Duodenal mucosa (tissue), 2 donors: ENCODE data around the gene NUP62.

Experiments used
- H3K27ac ChIP-seq: one replicate; pipeline ENCODE4 v1.7.0; 2013; ENCODE audit warnings: low read depth, low read length
- H3K27me3 ChIP-seq, 2 donors: one replicate each; pipeline ENCODE4 v1.7.0; 2013; ENCODE audit warnings: low read length in 2 of 2, control low read depth in 1 of 2; ENCODE audit not compliant: insufficient read depth in 2 of 2, control insufficient read depth in 1 of 2
- H3K36me3 ChIP-seq, 2 donors: one replicate each; pipeline ENCODE4 v1.7.0; 2013; ENCODE audit warnings: low read length in 2 of 2, control low read depth in 1 of 2; ENCODE audit not compliant: insufficient read depth in 2 of 2, control insufficient read depth in 1 of 2
- H3K4me1 ChIP-seq, 2 donors: one replicate each; pipeline ENCODE4 v1.7.0; 2013; ENCODE audit warnings: low read length in 2 of 2, control low read depth in 1 of 2; ENCODE audit not compliant: insufficient read depth in 2 of 2, control insufficient read depth in 1 of 2
- H3K4me3 ChIP-seq, 2 donors: one replicate each; pipeline ENCODE4 v1.7.0; 2013; ENCODE audit warnings: low read length in 2 of 2, low read depth in 1 of 2
- H3K9ac ChIP-seq, 2 donors: one replicate each; pipeline ENCODE4 v1.7.0; 2013; ENCODE audit warnings: low read length in 2 of 2, low read depth in 1 of 2
- H3K9me3 ChIP-seq, 2 donors: one replicate each; pipeline ENCODE4 v1.7.0; 2013; ENCODE audit warnings: low read length in 2 of 2, control low read depth in 1 of 2; ENCODE audit not compliant: control insufficient read depth in 1 of 2

NUP62 gene

DNA sequence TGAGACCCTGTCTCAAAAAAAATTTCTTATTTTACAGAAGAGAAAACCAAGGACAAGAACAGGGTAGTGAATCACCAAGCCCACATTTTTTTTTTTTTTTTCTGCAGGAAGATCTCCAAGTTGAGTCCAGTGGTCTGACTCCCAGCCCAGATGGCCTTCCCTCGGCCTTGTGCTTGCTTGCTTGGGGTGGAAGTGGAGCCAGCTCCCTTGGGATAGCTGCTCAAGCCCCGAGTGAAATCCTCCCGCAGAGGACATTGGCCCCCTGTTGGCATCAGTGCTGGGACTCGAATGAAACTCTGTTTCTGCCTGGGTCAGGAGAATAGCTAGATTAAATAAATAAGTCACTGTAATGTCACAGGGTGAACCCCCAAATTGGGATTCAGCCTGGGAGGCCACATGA is 9.4 kb upstream of the NUP62 start:
- no peaks in the 10 kb centered on the region for H3K36me3 ChIP-seq
- H3K9me3 ChIP-seq, result no peaks in the 10 kb centered on the region
- H3K4me3 ChIP-seq, result no peak overlapping the region
- no peak overlapping the region for H3K27ac ChIP-seq
- H3K9ac ChIP-seq, result no peak overlapping the region
- no peaks in the 10 kb centered on the region for H3K27me3 ChIP-seq
- peaks cover 3 to 6% of the 10 kb centered on the region in 2 donors for H3K4me1 ChIP-seq

DNA sequence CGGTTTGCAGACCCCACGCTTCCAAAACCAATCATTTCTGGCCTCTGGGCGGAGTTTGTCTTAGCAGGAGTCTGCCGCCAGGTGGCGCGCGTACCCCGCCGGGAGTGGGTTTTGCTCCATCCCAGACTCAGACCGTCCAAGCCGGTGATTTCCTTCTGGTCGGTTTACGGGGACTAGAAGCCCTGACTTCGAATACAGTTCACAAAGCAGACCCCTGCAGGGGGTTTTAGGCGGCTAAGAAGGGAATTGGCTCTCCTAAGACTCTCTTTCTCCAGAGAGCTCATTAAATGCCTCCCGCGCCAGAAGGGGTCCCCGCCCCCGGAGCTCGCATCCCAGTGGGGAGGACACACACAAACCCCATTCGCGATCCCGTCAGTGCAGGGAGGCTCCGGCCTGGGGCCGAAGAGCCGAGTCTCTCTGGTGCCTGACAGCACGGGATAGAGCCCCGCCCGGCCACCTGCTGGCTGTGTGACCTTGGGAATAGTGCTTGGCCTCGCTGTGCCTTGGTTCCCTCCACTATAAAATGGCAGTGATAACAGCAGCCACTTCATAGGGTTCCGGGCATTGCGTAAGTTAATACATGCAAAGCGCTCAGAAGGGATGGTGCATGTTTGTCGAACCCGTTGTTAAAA is 8.6 kb upstream of the NUP62 start:
- H3K4me3 ChIP-seq, result peak overlapping the region in 1 of 2 donors; percentile 45
- H3K36me3 ChIP-seq, result no peaks in the 10 kb centered on the region
- no peak overlapping the region for H3K9ac ChIP-seq
- no peaks in the 10 kb centered on the region for H3K9me3 ChIP-seq
- no peak overlapping the region for H3K27ac ChIP-seq
- H3K27me3 ChIP-seq, result no peaks in the 10 kb centered on the region
- peaks cover 3 to 6% of the 10 kb centered on the region in 2 donors for H3K4me1 ChIP-seq

DNA sequence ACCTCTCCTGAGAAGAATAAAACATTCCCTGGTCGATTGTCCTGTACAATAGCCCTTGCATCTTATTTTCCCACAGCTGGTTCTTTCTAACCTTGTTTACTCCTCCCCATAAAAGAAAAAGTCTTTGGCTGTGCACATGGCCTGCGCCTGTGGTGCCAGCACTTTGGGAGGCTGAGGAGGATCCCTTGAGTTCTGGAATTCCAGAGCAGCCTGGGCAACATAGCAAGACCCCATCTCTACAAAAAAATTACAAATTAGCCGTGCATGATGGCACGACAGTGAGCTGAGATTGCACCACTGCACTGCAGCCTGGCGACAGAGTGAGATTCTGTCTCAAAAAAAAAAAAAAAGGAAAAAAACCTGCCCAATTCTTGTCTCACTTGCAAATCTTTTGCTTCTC is 7.2 kb upstream of the NUP62 start:
- no peaks in the 10 kb centered on the region for H3K27me3 ChIP-seq
- no peak overlapping the region for H3K9ac ChIP-seq
- H3K9me3 ChIP-seq, result no peaks in the 10 kb centered on the region
- no peak overlapping the region for H3K27ac ChIP-seq
- H3K36me3 ChIP-seq, result peaks cover 0 to 2% of the 10 kb centered on the region in 2 donors
- H3K4me3 ChIP-seq, result no peak overlapping the region
- peaks cover 3 to 6% of the 10 kb centered on the region in 2 donors for H3K4me1 ChIP-seq

DNA sequence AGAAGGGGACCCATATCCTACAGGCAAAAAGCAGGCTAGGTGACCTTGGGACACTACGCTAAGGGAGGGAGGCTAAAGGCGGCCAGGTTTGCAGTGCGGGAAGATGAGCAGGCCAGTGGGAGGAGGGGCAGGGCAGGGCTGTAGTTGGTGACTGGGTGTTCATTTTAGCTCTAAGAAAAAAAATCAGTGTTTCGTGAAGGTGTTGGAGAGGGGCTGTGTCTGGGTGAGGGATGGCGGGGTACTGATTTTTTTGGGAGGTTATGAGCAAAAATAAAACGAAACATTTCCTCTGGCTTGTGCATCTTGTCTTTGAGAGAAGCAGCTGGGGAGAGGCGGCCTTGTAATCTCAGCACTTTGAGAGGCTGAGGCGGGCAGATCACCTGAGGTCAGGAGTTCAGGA is 4.3 kb upstream of the NUP62 start:
- H3K36me3 ChIP-seq, result peaks cover 0 to 7% of the 10 kb centered on the region in 2 donors
- no peak overlapping the region for H3K9ac ChIP-seq

DNA sequence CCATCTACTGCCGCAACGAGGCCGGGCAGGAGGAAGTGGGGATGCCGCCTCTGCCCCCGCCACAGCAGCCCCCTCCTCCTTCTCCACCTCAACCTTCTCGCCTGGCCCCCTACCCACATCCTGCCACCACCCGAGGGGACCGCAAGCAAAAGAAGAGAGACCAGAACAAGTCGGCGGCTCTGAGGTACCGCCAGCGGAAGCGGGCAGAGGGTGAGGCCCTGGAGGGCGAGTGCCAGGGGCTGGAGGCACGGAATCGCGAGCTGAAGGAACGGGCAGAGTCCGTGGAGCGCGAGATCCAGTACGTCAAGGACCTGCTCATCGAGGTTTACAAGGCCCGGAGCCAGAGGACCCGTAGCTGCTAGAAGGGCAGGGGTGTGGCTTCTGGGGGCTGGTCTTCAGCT is 3.4 kb upstream of the NUP62 start:
- H3K4me1 ChIP-seq, result peaks cover 4 to 7% of the 10 kb centered on the region in 2 donors
- H3K4me3 ChIP-seq, result no peak overlapping the region
- H3K27ac ChIP-seq, result no peak overlapping the region

More for the DNA sequence above, 4.3 kb upstream of the NUP62 start:
- no peak overlapping the region for H3K4me3 ChIP-seq
- no peaks in the 10 kb centered on the region for H3K9me3 ChIP-seq
- H3K27ac ChIP-seq, result no peak overlapping the region
- H3K27me3 ChIP-seq, result no peaks in the 10 kb centered on the region
- H3K4me1 ChIP-seq, result peaks cover 3 to 6% of the 10 kb centered on the region in 2 donors

DNA sequence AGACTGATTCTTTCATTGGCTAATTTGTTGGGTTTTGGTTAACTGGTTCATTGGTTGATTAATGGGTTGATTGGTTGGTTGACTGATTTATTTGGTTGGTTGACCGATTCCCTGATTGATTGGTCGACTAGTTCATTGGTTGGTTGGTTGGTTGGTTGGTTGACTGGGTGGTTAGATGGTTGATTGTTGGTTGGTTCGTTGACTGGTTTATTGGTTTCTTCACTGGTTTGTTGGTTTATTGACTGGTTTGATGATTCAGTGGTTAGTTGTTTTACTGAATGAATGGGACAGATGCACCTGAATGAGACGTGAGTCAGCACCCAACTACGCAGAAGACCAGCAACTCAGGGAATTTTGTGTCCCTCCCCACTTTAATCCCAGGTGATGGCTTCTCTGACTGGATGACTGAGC is 2.7 kb upstream of the NUP62 start:
- H3K27ac ChIP-seq, result no peak overlapping the region
- no peak overlapping the region for H3K9ac ChIP-seq
- H3K4me1 ChIP-seq, result peaks cover 11% of the 10 kb centered on the region in 2 donors
- peaks cover 6 to 12% of the 10 kb centered on the region in 2 donors for H3K36me3 ChIP-seq
- no peaks in the 10 kb centered on the region for H3K9me3 ChIP-seq
- H3K27me3 ChIP-seq, result no peaks in the 10 kb centered on the region
- no peak overlapping the region for H3K4me3 ChIP-seq

More for the DNA sequence above, 3.4 kb upstream of the NUP62 start:
- Histone ChIP-seq H3K36me3 (peaks cover 0 to 7% of the 10 kb centered on the region in 2 donors), H3K9me3 (no peaks in the 10 kb centered on the region), H3K9ac (no peak overlapping the region), H3K27me3 (no peaks in the 10 kb centered on the region)

DNA sequence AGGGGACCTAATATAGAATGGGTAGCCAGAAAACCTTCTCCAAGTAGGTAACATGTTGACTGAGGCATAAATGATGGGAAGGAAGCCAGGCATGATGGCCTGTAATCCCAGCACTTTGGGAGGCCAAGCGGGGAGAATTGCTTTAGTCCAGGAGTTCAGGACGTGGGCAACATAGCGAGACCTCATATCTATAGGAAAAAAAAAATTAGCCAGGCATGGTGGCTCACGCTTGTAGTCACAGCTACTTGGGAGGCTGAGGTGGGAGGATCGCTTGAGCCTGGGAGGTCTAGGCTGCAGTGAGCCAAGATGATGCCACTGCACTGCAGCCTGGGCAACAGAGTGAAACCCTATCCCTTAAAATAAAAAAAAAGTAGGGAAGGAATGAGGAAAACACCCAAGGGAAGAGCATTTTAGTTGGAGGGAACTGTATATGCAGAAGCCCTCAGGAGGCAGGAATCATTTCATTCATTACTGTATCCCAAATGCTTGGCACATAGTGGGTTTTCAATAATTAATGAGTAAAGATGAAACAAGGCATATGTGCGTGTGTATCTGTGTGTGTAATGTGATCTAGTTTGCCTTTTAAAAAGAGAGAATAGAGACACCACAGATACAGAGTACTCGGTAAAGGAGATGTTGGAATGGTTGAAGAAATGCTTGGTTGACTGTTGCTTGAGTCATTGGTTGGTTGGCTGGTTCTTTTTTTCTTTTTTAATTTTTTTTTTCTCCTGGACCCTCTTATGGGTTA is 2.2 kb upstream of the NUP62 start:
- no peak overlapping the region for H3K9ac ChIP-seq
- H3K4me3 ChIP-seq, result no peak overlapping the region
- peaks cover 9 to 18% of the 10 kb centered on the region in 2 donors for H3K36me3 ChIP-seq
- no peaks in the 10 kb centered on the region for H3K27me3 ChIP-seq
- H3K27ac ChIP-seq, result no peak overlapping the region
- H3K9me3 ChIP-seq, result no peaks in the 10 kb centered on the region
- peaks cover 11 to 13% of the 10 kb centered on the region in 2 donors for H3K4me1 ChIP-seq

DNA sequence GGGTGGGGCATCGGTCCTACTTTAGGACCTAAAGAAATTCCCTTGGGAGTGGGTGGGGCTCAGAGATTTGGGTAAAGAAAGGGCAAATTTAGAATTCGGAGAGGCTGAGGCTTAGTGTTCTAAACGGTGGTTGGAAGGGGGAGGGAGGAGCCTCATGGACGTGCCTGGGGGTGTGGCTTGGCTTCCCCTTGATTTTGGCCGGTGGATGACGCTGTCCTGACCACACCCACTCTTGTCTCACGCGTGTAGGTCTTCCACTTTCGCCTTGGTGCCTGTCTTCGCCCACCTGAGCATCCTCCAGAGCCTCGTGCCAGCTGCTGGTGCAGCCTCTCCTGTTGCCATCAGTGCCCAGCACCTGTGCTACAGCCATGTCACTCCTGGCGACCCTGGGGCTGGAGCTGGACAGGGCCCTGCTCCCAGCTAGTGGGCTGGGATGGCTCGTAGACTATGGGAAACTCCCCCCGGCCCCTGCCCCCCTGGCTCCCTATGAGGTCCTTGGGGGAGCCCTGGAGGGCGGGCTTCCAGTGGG is 1.2 kb upstream of the NUP62 start:
- Histone ChIP-seq H3K4me3 (peak overlapping the region; percentile 83 to 98), H3K9ac (no peak overlapping the region), H3K36me3 (peaks cover 12 to 23% of the 10 kb centered on the region in 2 donors), H3K27ac (no peak overlapping the region), H3K4me1 (peaks cover 11 to 13% of the 10 kb centered on the region in 2 donors), H3K27me3 (no peaks in the 10 kb centered on the region), H3K9me3 (no peaks in the 10 kb centered on the region)

DNA sequence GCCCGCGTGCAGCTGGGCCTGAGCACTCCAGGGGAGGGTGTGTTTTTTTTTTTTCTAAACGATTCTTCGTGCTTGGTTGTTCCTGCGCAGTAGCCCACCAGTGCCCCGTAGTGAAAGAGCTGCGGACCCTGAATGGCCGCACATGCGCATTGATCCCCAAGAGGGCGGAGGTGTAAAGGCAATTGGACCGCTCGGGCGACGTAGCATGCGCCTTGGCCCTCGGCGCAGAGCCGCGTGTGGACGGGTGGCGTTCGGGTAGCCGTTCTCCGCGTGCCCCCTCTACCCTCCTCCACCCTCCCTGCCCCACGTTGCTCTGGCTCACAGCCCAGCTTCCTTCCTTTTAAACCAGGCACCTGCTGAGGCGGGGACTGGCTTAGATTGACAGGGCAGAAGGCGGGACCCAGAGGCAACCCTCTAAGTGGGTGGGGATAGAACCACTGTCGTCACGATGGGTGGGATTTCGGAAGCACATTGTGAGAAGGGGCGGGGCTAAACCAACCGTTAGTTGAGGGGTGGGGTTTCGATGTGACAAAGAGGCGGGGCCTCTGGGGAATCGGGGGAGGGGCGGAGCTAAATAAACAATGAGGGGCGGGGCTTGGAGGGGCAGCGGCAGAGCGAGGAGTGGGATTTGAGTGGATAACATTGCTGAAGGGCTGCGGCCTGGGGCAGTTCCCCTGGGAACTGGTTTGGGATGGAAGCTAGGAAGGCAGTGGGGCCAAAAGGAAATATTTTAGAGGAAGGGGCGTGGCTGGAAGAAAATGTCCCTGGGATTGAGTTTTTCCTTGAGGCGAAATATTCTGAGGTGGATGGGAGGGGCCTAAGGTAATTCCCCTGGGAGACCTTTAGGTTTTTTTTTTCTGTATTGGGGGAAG is 543 bp upstream of the NUP62 start:
- peak overlapping the region; percentile 83 to 98 for H3K4me3 ChIP-seq
- H3K4me1 ChIP-seq, result peaks cover 11 to 13% of the 10 kb centered on the region in 2 donors
- H3K9me3 ChIP-seq, result no peaks in the 10 kb centered on the region
- H3K36me3 ChIP-seq, result peaks cover 16 to 26% of the 10 kb centered on the region in 2 donors
- H3K27me3 ChIP-seq, result no peaks in the 10 kb centered on the region
- H3K9ac ChIP-seq, result peak overlapping the region; percentile 81 to 98
- peak overlapping the region; percentile 90 for H3K27ac ChIP-seq
